Adrenal gland (tissue), 5 donors: ENCODE results near the gene MAPK4.

Experiments
- CTCF ChIP-seq, 6 experiments: fragments of 450-650 bp in 4 of 6; fragments of 200-600 bp in 2 of 6; sonication (generic) in 1 of 6; IDR thresholded peaks; 1 replicate in 5 of 6; 2 replicates in 1 of 6; pipeline versions ENCODE4 v1.5.1 to v1.8.0; 2016 to 2021; ENCODE audit warnings: antibody characterized with exemption in 6 of 6, mild to moderate bottlenecking in 2 of 6, moderate library complexity in 1 of 6
- POLR2A ChIP-seq, 2 donors: fragments of 450-650 bp; IDR thresholded peaks; one replicate each; pipeline ENCODE4 v1.6.1; 2017; ENCODE audit warnings: antibody characterized with exemption in 2 of 2, mild to moderate bottlenecking in 2 of 2, moderate library complexity in 1 of 2
- donor health status: DM: no; HTN: no; CAD: no.

- TF ChIP-seq POLR2A (IDR thresholded peaks at IDR 0.05) (peak in 1 of 2 donors; percentile 18), CTCF (IDR thresholded peaks at IDR 0.05) (no peak)
Measured at GRCh38 chr18:50649821-50650220, 89.9 kb downstream of the MAPK4 start.
